Measurements from ENCODE around the gene GLUL.
"Not testable (repeated sequence)": the region's sequence is repeated elsewhere in the genome, so short reads cannot be mapped to it uniquely, and the experiment has no call there.

Gene GLUL

DNA sequence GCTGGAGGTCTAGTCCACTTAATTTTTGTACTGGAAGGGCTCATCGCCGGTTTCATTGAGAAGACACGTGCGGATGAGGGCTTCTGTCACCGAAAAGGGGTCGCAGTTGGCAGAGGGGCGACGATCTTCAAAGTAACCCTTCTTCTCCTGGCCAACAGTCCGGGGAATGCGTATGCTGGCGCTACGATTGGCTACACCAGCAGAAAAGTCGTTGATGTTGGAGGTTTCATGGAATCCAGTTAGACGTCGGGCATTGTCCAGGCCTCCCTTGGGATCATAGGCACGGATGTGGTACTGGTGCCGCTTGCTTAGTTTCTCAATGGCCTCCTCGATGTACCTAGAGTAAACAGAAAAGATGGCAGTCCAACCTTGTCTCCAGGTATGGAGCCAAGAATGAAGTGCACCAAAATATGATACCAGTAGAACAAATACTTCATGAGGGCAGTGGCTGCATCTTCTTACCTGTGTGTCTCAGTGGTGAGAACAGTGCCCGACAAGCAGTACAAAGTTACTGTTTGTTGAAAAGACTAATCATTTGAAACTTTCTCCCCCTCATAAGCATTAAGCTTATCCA lies 7.1 kb downstream of the GLUL start:
- H3K27ac ChIP-seq (ENCODE audit: insufficient read depth, low read depth, low read length, poor library complexity, severe bottlenecking) = no peak overlapping the region
- H3K27me3 ChIP-seq (ENCODE audit: control insufficient read depth, insufficient read depth, low read length, poor library complexity, severe bottlenecking) = no peaks in the 10 kb centered on the region
- H3K4me3 ChIP-seq (ENCODE audit: insufficient read depth, low read depth, low read length) = no peak overlapping the region
- 97% methylated on average over 19 of the region's 19 CpGs for WGBS, 2 experiments
- peaks cover 47% of the 10 kb centered on the region for H3K36me3 ChIP-seq (ENCODE audit: control insufficient read depth, insufficient read depth, low read length)
- H3K9me3 ChIP-seq (ENCODE audit: control insufficient read depth, low read length) = no peaks in the 10 kb centered on the region
- peaks cover 9% of the 10 kb centered on the region for H3K4me1 ChIP-seq (ENCODE audit: control insufficient read depth, insufficient read depth, low read length)

- H3K4me1 ChIP-seq (ENCODE audit: control insufficient read depth, insufficient read depth, low read length) = peaks cover 9% of the 10 kb centered on the region
- H3K27me3 ChIP-seq (ENCODE audit: control insufficient read depth, insufficient read depth, low read length, poor library complexity, severe bottlenecking) = no peaks in the 10 kb centered on the region
- H3K9me3 ChIP-seq (ENCODE audit: control insufficient read depth, low read length) = no peaks in the 10 kb centered on the region
- no peak overlapping the region for H3K27ac ChIP-seq (ENCODE audit: insufficient read depth, low read depth, low read length, poor library complexity, severe bottlenecking)
- 95 to 97% methylated on average over 7 of the region's 7 CpGs for WGBS, 2 experiments
- no peak overlapping the region for H3K4me3 ChIP-seq (ENCODE audit: insufficient read depth, low read depth, low read length)
- peaks cover 47% of the 10 kb centered on the region for H3K36me3 ChIP-seq (ENCODE audit: control insufficient read depth, insufficient read depth, low read length)
Measured at GRCh38 chr1:182383934-182384333, 7.7 kb downstream of the GLUL start.

DNA sequence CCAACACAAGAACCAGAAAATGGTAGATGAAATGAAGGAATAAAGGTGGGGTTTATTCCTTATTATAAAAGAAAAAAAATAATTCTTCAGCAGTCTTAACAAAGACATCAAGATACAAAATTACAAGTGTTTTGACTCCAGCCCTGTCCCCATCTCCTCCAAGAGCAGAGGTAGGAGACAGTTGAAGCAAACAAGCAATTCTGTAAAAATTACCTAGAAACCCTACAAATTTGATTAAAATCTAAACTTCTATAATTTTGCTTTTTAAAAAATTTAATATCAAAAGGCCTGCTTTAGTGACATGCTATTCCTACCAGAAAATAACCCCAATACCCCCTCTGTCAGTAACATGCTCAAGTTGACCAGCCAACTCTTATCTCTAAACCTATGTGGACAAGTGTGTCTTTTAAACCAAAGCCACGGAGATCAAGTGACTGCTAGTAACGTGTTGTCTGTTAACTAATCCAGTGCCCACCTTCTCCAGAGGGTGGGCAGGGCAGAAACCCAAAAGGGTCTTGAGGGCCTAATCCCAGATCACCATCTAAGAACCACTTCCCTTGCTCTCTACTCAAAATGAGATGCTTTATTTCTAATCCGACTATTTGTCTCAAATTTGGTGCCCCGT lies 8.4 kb downstream of the GLUL start:
- no peaks in the 10 kb centered on the region for H3K9me3 ChIP-seq (ENCODE audit: control insufficient read depth, low read length)
- no peak overlapping the region for H3K4me3 ChIP-seq (ENCODE audit: insufficient read depth, low read depth, low read length)
- H3K27me3 ChIP-seq (ENCODE audit: control insufficient read depth, insufficient read depth, low read length, poor library complexity, severe bottlenecking) = no peaks in the 10 kb centered on the region
- H3K4me1 ChIP-seq (ENCODE audit: control insufficient read depth, insufficient read depth, low read length) = peaks cover 2% of the 10 kb centered on the region
- H3K27ac ChIP-seq (ENCODE audit: insufficient read depth, low read depth, low read length, poor library complexity, severe bottlenecking) = no peak overlapping the region
- peaks cover 45% of the 10 kb centered on the region for H3K36me3 ChIP-seq (ENCODE audit: control insufficient read depth, insufficient read depth, low read length)
- 93 to 95% methylated on average over 4 of the region's 4 CpGs for WGBS, 2 experiments

- Histone ChIP-seq H3K27ac (ENCODE audit: insufficient read depth, low read depth, low read length, poor library complexity, severe bottlenecking) (no peak overlapping the region), H3K4me1 (ENCODE audit: control insufficient read depth, insufficient read depth, low read length) (no peaks in the 10 kb centered on the region), H3K9me3 (ENCODE audit: control insufficient read depth, low read length) (no peaks in the 10 kb centered on the region), H3K27me3 (ENCODE audit: control insufficient read depth, insufficient read depth, low read length, poor library complexity, severe bottlenecking) (no peaks in the 10 kb centered on the region), H3K36me3 (ENCODE audit: control insufficient read depth, insufficient read depth, low read length) (peaks cover 38% of the 10 kb centered on the region), H3K4me3 (ENCODE audit: insufficient read depth, low read depth, low read length) (no peak overlapping the region)
- 96 to 97% methylated on average over 8 to 9 of the region's 9 CpGs for WGBS, 2 experiments
Measured at GRCh38 chr1:182381962-182382819, 9.4 kb downstream of the GLUL start.

GRCh38 chr1:182380199-182380598 lies 11.4 kb downstream of the GLUL start:
- peaks cover 18% of the 10 kb centered on the region for H3K36me3 ChIP-seq (ENCODE audit: control insufficient read depth, insufficient read depth, low read length)
- H3K27me3 ChIP-seq (ENCODE audit: control insufficient read depth, insufficient read depth, low read length, poor library complexity, severe bottlenecking) = no peaks in the 10 kb centered on the region
- no peak overlapping the region for H3K4me3 ChIP-seq (ENCODE audit: insufficient read depth, low read depth, low read length)
- 94 to 97% methylated on average over 3 of the region's 4 CpGs for WGBS, 2 experiments
- H3K4me1 ChIP-seq (ENCODE audit: control insufficient read depth, insufficient read depth, low read length) = no peaks in the 10 kb centered on the region
- H3K27ac ChIP-seq (ENCODE audit: insufficient read depth, low read depth, low read length, poor library complexity, severe bottlenecking) = no peak overlapping the region
- H3K9me3 ChIP-seq (ENCODE audit: control insufficient read depth, low read length) = no peaks in the 10 kb centered on the region

- H3K27me3 ChIP-seq (ENCODE audit: control insufficient read depth, insufficient read depth, low read length, poor library complexity, severe bottlenecking); H3K4me1 ChIP-seq (ENCODE audit: control insufficient read depth, insufficient read depth, low read length); H3K4me3 ChIP-seq (ENCODE audit: insufficient read depth, low read depth, low read length); H3K27ac ChIP-seq (ENCODE audit: insufficient read depth, low read depth, low read length, poor library complexity, severe bottlenecking); H3K9me3 ChIP-seq (ENCODE audit: control insufficient read depth, low read length): not testable (repeated sequence)
- whole genome bisulfite sequencing, 2 experiments = 88 to 93% methylated on average over 7 of the region's 7 CpGs
- H3K36me3 ChIP-seq (ENCODE audit: control insufficient read depth, insufficient read depth, low read length) = peaks cover 15% of the 10 kb centered on the region
Measured at GRCh38 chr1:182379781-182380180, 11.8 kb downstream of the GLUL start.

DNA sequence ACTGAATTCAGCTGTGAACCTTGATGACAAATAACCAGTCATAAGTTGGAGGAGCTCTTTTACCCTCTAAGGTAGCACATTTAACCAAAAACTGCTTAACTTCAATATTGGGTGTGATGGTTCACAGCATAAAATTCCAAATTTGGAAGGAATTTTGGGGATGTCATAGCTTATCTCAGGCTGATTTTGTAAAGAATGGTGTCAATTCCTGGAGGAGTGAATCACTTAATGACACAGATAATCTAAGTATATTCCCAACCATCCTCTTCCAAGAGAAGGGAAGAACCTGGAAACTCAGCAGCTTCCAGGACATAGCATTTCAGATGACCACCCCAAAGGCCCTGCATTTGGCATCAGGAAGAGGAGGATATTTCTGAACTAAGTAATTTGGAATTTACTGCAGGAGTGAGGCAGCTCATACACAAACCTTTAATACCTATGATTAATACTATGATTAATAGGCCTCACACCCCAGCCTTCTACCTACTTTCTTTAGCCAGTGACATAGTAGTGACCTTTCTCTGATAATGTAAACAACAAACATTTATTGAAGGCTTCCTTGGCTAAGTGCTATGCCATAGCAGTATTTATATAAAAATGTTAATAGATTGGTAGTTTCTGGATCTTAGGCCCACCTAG lies 14.5 kb downstream of the GLUL start:
- Histone ChIP-seq H3K4me1 (ENCODE audit: control insufficient read depth, insufficient read depth, low read length) (no peaks in the 10 kb centered on the region), H3K36me3 (ENCODE audit: control insufficient read depth, insufficient read depth, low read length) (peaks cover 4% of the 10 kb centered on the region), H3K4me3 (ENCODE audit: insufficient read depth, low read depth, low read length) (no peak overlapping the region), H3K27me3 (ENCODE audit: control insufficient read depth, insufficient read depth, low read length, poor library complexity, severe bottlenecking) (no peaks in the 10 kb centered on the region), H3K9me3 (ENCODE audit: control insufficient read depth, low read length) (no peaks in the 10 kb centered on the region), H3K27ac (ENCODE audit: insufficient read depth, low read depth, low read length, poor library complexity, severe bottlenecking) (no peak overlapping the region)

GRCh38 chr1:182374101-182374834 lies 17.3 kb downstream of the GLUL start:
- Histone ChIP-seq H3K27me3 (ENCODE audit: control insufficient read depth, insufficient read depth, low read length, poor library complexity, severe bottlenecking) (no peaks in the 10 kb centered on the region), H3K9me3 (ENCODE audit: control insufficient read depth, low read length) (no peaks in the 10 kb centered on the region), H3K36me3 (ENCODE audit: control insufficient read depth, insufficient read depth, low read length) (no peaks in the 10 kb centered on the region), H3K4me1 (ENCODE audit: control insufficient read depth, insufficient read depth, low read length) (no peaks in the 10 kb centered on the region), H3K4me3 (ENCODE audit: insufficient read depth, low read depth, low read length) (no peak overlapping the region), H3K27ac (ENCODE audit: insufficient read depth, low read depth, low read length, poor library complexity, severe bottlenecking) (no peak overlapping the region)
- 95 to 96% methylated on average over 5 of the region's 5 CpGs for WGBS, 2 experiments

GRCh38 chr1:182370532-182370931 lies 21.1 kb downstream of the GLUL start:
- Histone ChIP-seq H3K9me3 (ENCODE audit: control insufficient read depth, low read length) (no peaks in the 10 kb centered on the region), H3K4me3 (ENCODE audit: insufficient read depth, low read depth, low read length) (no peak overlapping the region), H3K27me3 (ENCODE audit: control insufficient read depth, insufficient read depth, low read length, poor library complexity, severe bottlenecking) (no peaks in the 10 kb centered on the region), H3K36me3 (ENCODE audit: control insufficient read depth, insufficient read depth, low read length) (no peaks in the 10 kb centered on the region), H3K4me1 (ENCODE audit: control insufficient read depth, insufficient read depth, low read length) (no peaks in the 10 kb centered on the region), H3K27ac (ENCODE audit: insufficient read depth, low read depth, low read length, poor library complexity, severe bottlenecking) (no peak overlapping the region)
- WGBS, 2 experiments = 75 to 78% methylated on average over 3 of the region's 3 CpGs
